Neural cell (in vitro differentiated cells): ENCODE measurements around the gene SH3PXD2B. TPM values are rescaled to one million over a fixed set of nuclear protein-coding genes. Genes with fewer than 3 reads are reported as not detected.

Experiments
- H2AFZ ChIP-seq: fragments of 200-600, 300-800 bp; sonication (generic), shearing (Covaris generic); 2 replicates; pipeline ENCODE4 v1.6.0; 2014; ENCODE audit warnings: low read depth, mild to moderate bottlenecking, antibody characterized with exemption, low read length, moderate library complexity
- H3F3A ChIP-seq: fragments of 200-600 bp; shearing (Covaris generic); 2 replicates; pipeline ENCODE4 v1.6.1; 2016; ENCODE audit warnings: mild to moderate bottlenecking, moderate library complexity, mixed read lengths, antibody characterized with exemption, low read length; ENCODE audit not compliant: insufficient read depth, poor library complexity, severe bottlenecking
- H3K27ac ChIP-seq: fragments of 200-600, 300-800 bp; sonication (generic), shearing (Covaris generic); 2 replicates; pipeline ENCODE4 v1.5.1; 2014; ENCODE audit warnings: mild to moderate bottlenecking, low read length, moderate library complexity
- H3K27me3 ChIP-seq: fragments of 300-800, 200-600 bp; sonication (generic), shearing (Covaris generic); 2 replicates; pipeline ENCODE4 v1.6.0; 2014; ENCODE audit warnings: mild to moderate bottlenecking, low read depth, low read length, moderate library complexity; ENCODE audit not compliant: insufficient read depth
- H3K36me3 ChIP-seq: fragments of 300-800, 200-600 bp; sonication (generic), shearing (Covaris generic); 2 replicates; pipeline ENCODE4 v1.5.1; 2014; ENCODE audit warnings: mild to moderate bottlenecking, antibody characterized with exemption, low read length, moderate library complexity; ENCODE audit not compliant: insufficient read depth
- H3K4me2 ChIP-seq: fragments of 300-800, 200-600 bp; sonication (generic), shearing (Covaris generic); 2 replicates; pipeline ENCODE4 v1.6.0; 2014; ENCODE audit warnings: mild to moderate bottlenecking, low read length
- H3K4me3 ChIP-seq: fragments of 300-800, 200-600 bp; sonication (generic), shearing (Covaris generic); 2 replicates; pipeline ENCODE4 v1.5.1; 2014; ENCODE audit warnings: mild to moderate bottlenecking, low read length, moderate library complexity
- H3K79me2 ChIP-seq: fragments of 200-600 bp; shearing (Covaris generic); replicated peaks from 2 replicates; pipeline ENCODE4 v1.6.0; 2014; ENCODE audit warnings: mild to moderate bottlenecking, low read length, moderate library complexity; ENCODE audit not compliant: insufficient read depth
- H3K9ac ChIP-seq: fragments of 300-800, 200-600 bp; sonication (generic), shearing (Covaris generic); 2 replicates; pipeline ENCODE4 v1.6.1; 2016; ENCODE audit warnings: mild to moderate bottlenecking, low read length, mixed read lengths
- H3K9me2 ChIP-seq: fragments of 200-600 bp; shearing (Covaris generic); 2 replicates; pipeline ENCODE4 v1.6.1; 2016; ENCODE audit warnings: mild to moderate bottlenecking, low read length, mixed read lengths; ENCODE audit not compliant: insufficient read depth
- H3K9me3 ChIP-seq: fragments of 200-600, 300-800 bp; sonication (generic), shearing (Covaris generic); 2 replicates; pipeline ENCODE4 v1.6.1; 2016; ENCODE audit warnings: mild to moderate bottlenecking, mixed run types, low read length, moderate library complexity, mixed read lengths
- H4K20me1 ChIP-seq: fragments of 200-600 bp; shearing (Covaris generic); 2 replicates; pipeline ENCODE4 v1.6.1; 2016; ENCODE audit warnings: mild to moderate bottlenecking, mixed run types; ENCODE audit not compliant: insufficient read depth
- CTCF ChIP-seq: fragments of 450-650 bp; IDR thresholded peaks from 2 replicates; pipeline ENCODE4 v1.5.1; 2014; ENCODE audit warnings: antibody characterized with exemption, mild to moderate bottlenecking, moderate library complexity; ENCODE audit not compliant: poor library complexity, severe bottlenecking
- EP300 ChIP-seq: fragments of 450-650 bp; conservative IDR thresholded peaks from 2 replicates; pipeline ENCODE4 v1.6.1; 2014; ENCODE audit warnings: antibody characterized with exemption, mild to moderate bottlenecking, moderate library complexity; ENCODE audit not compliant: poor library complexity, severe bottlenecking
- EZH2 ChIP-seq: fragments of 200-600, 300-800 bp; shearing (Covaris generic), sonication (generic); IDR thresholded peaks from 2 replicates; pipeline ENCODE4 v1.6.1; 2014; ENCODE audit warnings: antibody characterized with exemption, low read length, borderline replicate concordance, mild to moderate bottlenecking; ENCODE audit not compliant: insufficient read depth, poor library complexity, severe bottlenecking
- MXI1 ChIP-seq: fragments of 450-650 bp; conservative IDR thresholded peaks from 2 replicates; pipeline ENCODE4 v1.6.1; 2014; ENCODE audit warnings: antibody characterized with exemption, mild to moderate bottlenecking; ENCODE audit not compliant: poor library complexity, severe bottlenecking
- POLR2AphosphoS5 ChIP-seq: IDR thresholded peaks from 2 replicates; pipeline ENCODE4 v1.6.1; 2012
- RAD21 ChIP-seq: fragments of 450-650 bp; conservative IDR thresholded peaks from 2 replicates; pipeline ENCODE4 v1.6.1; 2014; ENCODE audit warnings: antibody characterized with exemption, mild to moderate bottlenecking, moderate library complexity
- SMC3 ChIP-seq: fragments of 450-650 bp; conservative IDR thresholded peaks from 2 replicates; pipeline ENCODE4 v1.6.1; 2014; ENCODE audit warnings: antibody characterized with exemption, mild to moderate bottlenecking, moderate library complexity; ENCODE audit not compliant: poor library complexity
- TAF1 ChIP-seq: IDR thresholded peaks from 2 replicates; pipeline ENCODE4 v1.6.1; 2012; ENCODE audit warnings: low read depth
- polyA plus RNA-seq: library from polyadenylated mRNA; depleted of rRNA; stranded (reverse); fragments of >200 nt; gene quantifications from 2 replicates; pipeline ENCODE4 v1.2.3, GENCODE V29; 2014
- TF ChIP-seq, protein P1 (sequence below): IDR thresholded peaks from 2 replicates; pipeline ENCODE4 v1.6.1; 2012; ENCODE audit warnings: borderline replicate concordance

SH3PXD2B gene
- polyA plus RNA-seq, 1 donor from 2014 or later: 11.7 TPM

DNA sequence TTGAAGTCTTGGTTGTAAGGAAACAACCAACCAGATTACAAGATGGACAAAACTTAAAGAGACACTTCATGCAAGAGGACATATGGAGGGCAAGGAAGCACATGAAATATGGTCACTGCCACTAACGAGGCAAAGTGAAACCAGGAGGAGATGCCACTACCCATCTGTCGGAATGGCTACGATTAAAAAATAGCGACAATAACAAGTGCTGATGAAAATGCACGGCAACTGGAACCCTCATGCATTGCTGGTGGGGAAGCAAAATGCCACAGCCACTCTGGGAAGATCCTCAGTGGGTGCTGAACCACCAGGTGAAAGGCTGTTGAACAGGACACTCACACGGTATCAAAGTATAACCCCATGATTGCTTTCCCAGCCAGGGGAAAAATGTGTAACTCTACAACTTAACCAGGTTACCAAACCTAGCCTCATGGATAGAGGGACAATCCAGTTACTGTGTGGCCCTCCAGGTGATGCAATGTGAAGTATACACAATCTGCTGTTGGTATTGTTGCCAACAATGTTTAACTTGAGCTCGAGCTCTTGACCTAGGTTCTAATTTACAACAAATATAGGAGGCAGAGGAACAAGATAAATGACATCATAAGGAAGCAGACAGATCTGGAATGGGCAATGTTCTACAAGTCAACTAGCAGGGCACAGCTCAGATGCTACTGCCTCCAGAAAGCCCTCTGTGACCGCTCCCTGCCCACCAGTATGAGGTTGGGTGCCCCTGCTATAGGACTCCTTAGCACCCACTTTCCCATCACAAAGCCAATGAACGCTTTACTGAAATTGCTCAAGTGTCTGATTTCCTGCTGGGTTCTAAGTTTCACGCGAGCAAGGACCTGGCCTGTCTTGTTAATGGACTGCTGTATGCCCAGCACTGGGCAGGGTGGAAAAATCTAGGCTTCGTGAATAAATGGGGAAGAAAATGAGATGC lies 25.8 kb downstream of the SH3PXD2B start:
- Histone ChIP-seq H3K9me2 (no peaks in the 10 kb centered on the region), H3K4me2 (no peak overlapping the region), H3K4me3 (no peak overlapping the region), H3K27me3 (no peaks in the 10 kb centered on the region), H3K9ac (no peak overlapping the region), H3K79me2 (peaks cover 12% of the 10 kb centered on the region), H3F3A (no peaks in the 10 kb centered on the region), H4K20me1 (no peaks in the 10 kb centered on the region), H3K27ac (no peak overlapping the region), H3K9me3 (no peaks in the 10 kb centered on the region), H3K36me3 (no peaks in the 10 kb centered on the region), H2AFZ (no peak overlapping the region)
- TF ChIP-seq CTCF: no peak
- no peak for TF ChIP-seq EP300
- no peak for TF ChIP-seq MXI1
- TF ChIP-seq POLR2AphosphoS5: no peak
- no peak for TF ChIP-seq TAF1
- TF ChIP-seq, protein P1, sequence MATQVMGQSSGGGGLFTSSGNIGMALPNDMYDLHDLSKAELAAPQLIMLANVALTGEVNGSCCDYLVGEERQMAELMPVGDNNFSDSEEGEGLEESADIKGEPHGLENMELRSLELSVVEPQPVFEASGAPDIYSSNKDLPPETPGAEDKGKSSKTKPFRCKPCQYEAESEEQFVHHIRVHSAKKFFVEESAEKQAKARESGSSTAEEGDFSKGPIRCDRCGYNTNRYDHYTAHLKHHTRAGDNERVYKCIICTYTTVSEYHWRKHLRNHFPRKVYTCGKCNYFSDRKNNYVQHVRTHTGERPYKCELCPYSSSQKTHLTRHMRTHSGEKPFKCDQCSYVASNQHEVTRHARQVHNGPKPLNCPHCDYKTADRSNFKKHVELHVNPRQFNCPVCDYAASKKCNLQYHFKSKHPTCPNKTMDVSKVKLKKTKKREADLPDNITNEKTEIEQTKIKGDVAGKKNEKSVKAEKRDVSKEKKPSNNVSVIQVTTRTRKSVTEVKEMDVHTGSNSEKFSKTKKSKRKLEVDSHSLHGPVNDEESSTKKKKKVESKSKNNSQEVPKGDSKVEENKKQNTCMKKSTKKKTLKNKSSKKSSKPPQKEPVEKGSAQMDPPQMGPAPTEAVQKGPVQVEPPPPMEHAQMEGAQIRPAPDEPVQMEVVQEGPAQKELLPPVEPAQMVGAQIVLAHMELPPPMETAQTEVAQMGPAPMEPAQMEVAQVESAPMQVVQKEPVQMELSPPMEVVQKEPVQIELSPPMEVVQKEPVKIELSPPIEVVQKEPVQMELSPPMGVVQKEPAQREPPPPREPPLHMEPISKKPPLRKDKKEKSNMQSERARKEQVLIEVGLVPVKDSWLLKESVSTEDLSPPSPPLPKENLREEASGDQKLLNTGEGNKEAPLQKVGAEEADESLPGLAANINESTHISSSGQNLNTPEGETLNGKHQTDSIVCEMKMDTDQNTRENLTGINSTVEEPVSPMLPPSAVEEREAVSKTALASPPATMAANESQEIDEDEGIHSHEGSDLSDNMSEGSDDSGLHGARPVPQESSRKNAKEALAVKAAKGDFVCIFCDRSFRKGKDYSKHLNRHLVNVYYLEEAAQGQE: no peak
- no peak for TF ChIP-seq SMC3
- TF ChIP-seq RAD21: no peak
- no peak for TF ChIP-seq EZH2

DNA sequence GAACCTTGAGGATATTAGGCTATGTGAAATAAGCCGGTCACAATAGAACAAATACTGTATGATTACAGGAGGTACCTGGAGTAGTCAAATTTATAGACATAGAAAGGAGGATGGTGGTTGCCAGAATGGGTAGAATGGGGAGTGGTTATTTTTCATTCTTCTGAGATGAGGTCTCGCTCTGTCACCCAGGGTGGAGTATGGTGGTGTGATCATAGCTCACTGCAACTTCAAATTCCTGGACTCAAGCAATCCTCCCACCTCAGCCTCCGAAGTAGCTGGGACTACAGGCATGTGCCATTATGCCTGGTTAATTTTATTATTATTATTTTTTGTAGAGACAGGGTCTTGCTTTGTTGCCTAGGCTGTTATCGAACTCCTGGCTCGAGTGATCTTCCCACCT lies 27.1 kb downstream of the SH3PXD2B start:
- TF ChIP-seq SMC3 (no peak), CTCF (no peak), RAD21 (no peak), EP300 (no peak), POLR2AphosphoS5 (no peak), TAF1 (no peak), MXI1 (no peak), EZH2 (no peak)
- TF ChIP-seq, protein P1: no peak
- H3K9me2 ChIP-seq: no peaks in the 10 kb centered on the region
- H3K9me3 ChIP-seq: no peaks in the 10 kb centered on the region
- H3K9ac ChIP-seq: no peak overlapping the region
- peaks cover 12% of the 10 kb centered on the region for H3K79me2 ChIP-seq
- no peaks in the 10 kb centered on the region for H3F3A ChIP-seq
- H4K20me1 ChIP-seq: no peaks in the 10 kb centered on the region
- no peak overlapping the region for H3K4me3 ChIP-seq
- no peak overlapping the region for H3K4me2 ChIP-seq
- no peaks in the 10 kb centered on the region for H3K27me3 ChIP-seq
- no peak overlapping the region for H2AFZ ChIP-seq
- no peaks in the 10 kb centered on the region for H3K36me3 ChIP-seq
- H3K27ac ChIP-seq: no peak overlapping the region
